Endothelial cell of umbilical vein (primary cell): Measurements from ENCODE around the gene ATP13A3.

ENCODE experiments used
- CTCF ChIP-seq, 2 donors: IDR thresholded peaks; 1 replicate in 1 of 2; 2 replicates in 1 of 2; pipeline ENCODE4 v1.5.1; 2011; ENCODE audit warnings: low read length in 2 of 2, mild to moderate bottlenecking in 2 of 2, moderate library complexity in 2 of 2, control low read depth in 1 of 2, inconsistent platforms in 1 of 2, low read depth in 1 of 2; ENCODE audit not compliant: insufficient read depth in 1 of 2; ENCODE audit errors: extremely low read depth in 1 of 2
- MYC ChIP-seq: IDR thresholded peaks from one replicate; pipeline ENCODE4 v1.6.1; 2011; ENCODE audit warnings: mild to moderate bottlenecking, low read depth, low read length
- POLR2A ChIP-seq: IDR thresholded peaks from 2 replicates; pipeline ENCODE4 v1.6.1; 2012; ENCODE audit warnings: low read depth, mild to moderate bottlenecking, control low read depth, low read length

- no peak for TF ChIP-seq CTCF (IDR thresholded peaks at IDR 0.05; ENCODE audit: extremely low read depth in 1 of 2, insufficient read depth in 1 of 2, low read depth in 1 of 2, low read length in 2 of 2)
- no peak for TF ChIP-seq POLR2A
- no peak for TF ChIP-seq MYC
Measured at GRCh38 chr3:194500198-194500597, 13.4 kb upstream of the ATP13A3 start.
